Renal pelvis (tissue), 12 donors: Measurements from ENCODE around the gene MTREX. TPM values are rescaled to one million over a fixed set of nuclear protein-coding genes. Genes with fewer than 3 reads are reported as not detected.

Experiments
- DNase-seq: peaks from one replicate; pipeline ENCODE4 v3.0.0-alpha.2; 2013
- long read RNA-seq, 16 experiments: transcript quantifications; one replicate each; lab custom pipeline, GENCODE V29; 2026
- polyA plus RNA-seq, 3 donors: library from polyadenylated mRNA; unstranded; fragments of 120-200 nt; gene quantifications; one replicate each; pipeline ENCODE4 v1.2.1, GENCODE V29; 2013; ENCODE audit not compliant: insufficient read length in 3 of 3

Gene MTREX
- 100 to 1,000 TPM in 1 of 3 donors, 10 to 100 TPM in 2; 81.8 to 105 (median 82.9) TPM for polyA plus RNA-seq
- long read RNA-seq, donor 1, full-length matches to known transcripts: 8 of 233 reads
- long read RNA-seq, donor 1, partial matches to known transcripts: 195 of 233 reads
- long read RNA-seq, donor 1, other reads (novel, unspliced or antisense): 30 of 233 reads
- long read RNA-seq, donor 2, full-length matches to known transcripts: 8 of 240 reads
- long read RNA-seq, donor 2, partial matches to known transcripts: 196 of 240 reads
- long read RNA-seq, donor 2, other reads (novel, unspliced or antisense): 36 of 240 reads
- long read RNA-seq, donor 3, full-length matches to known transcripts: 3 of 9 reads
- long read RNA-seq, donor 3, partial matches to known transcripts: 6 of 9 reads
- long read RNA-seq, donor 3, other reads (novel, unspliced or antisense): 0 of 9 reads
- long read RNA-seq, donor 4, full-length matches to known transcripts: 2 of 12 reads
- long read RNA-seq, donor 4, partial matches to known transcripts: 10 of 12 reads
- long read RNA-seq, donor 4, other reads (novel, unspliced or antisense): 0 of 12 reads
- long read RNA-seq, donor 5, full-length matches to known transcripts: 2 of 81 reads
- long read RNA-seq, donor 5, partial matches to known transcripts: 33 of 81 reads
- long read RNA-seq, donor 5, other reads (novel, unspliced or antisense): 46 of 81 reads
- long read RNA-seq, donor 6, full-length matches to known transcripts: 4 of 204 reads
- long read RNA-seq, donor 6, partial matches to known transcripts: 171 of 204 reads
- long read RNA-seq, donor 6, other reads (novel, unspliced or antisense): 29 of 204 reads
- long read RNA-seq, donor 7, full-length matches to known transcripts: 2 of 196 reads
- long read RNA-seq, donor 7, partial matches to known transcripts: 117 of 196 reads
- long read RNA-seq, donor 7, other reads (novel, unspliced or antisense): 77 of 196 reads
- long read RNA-seq, donor 8, partial matches to known transcripts: 57 of 57 reads
- long read RNA-seq, donor 8, other reads (novel, unspliced or antisense): 0 of 57 reads
- long read RNA-seq, donor 9, full-length matches to known transcripts: 4 of 13 reads
- long read RNA-seq, donor 9, partial matches to known transcripts: 9 of 13 reads
- long read RNA-seq, donor 9, other reads (novel, unspliced or antisense): 0 of 13 reads
- long read RNA-seq, donor 10, full-length matches to known transcripts: 3 of 187 reads
- long read RNA-seq, donor 10, partial matches to known transcripts: 176 of 187 reads
- long read RNA-seq, donor 10, other reads (novel, unspliced or antisense): 8 of 187 reads
- long read RNA-seq, donor 11, full-length matches to known transcripts: 4 of 201 reads
- long read RNA-seq, donor 11, partial matches to known transcripts: 138 of 201 reads
- long read RNA-seq, donor 11, other reads (novel, unspliced or antisense): 59 of 201 reads
- long read RNA-seq, donor 12, full-length matches to known transcripts: 5 of 259 reads
- long read RNA-seq, donor 12, partial matches to known transcripts: 222 of 259 reads
- long read RNA-seq, donor 12, other reads (novel, unspliced or antisense): 32 of 259 reads
- long read RNA-seq, donor 13, partial matches to known transcripts: 28 of 116 reads
- long read RNA-seq, donor 13, other reads (novel, unspliced or antisense): 88 of 116 reads
- long read RNA-seq, donor 14, full-length matches to known transcripts: 7 of 14 reads
- long read RNA-seq, donor 14, partial matches to known transcripts: 7 of 14 reads
- long read RNA-seq, donor 14, other reads (novel, unspliced or antisense): 0 of 14 reads
- long read RNA-seq, donor 15, full-length matches to known transcripts: 2 of 470 reads
- long read RNA-seq, donor 15, partial matches to known transcripts: 431 of 470 reads
- long read RNA-seq, donor 15, other reads (novel, unspliced or antisense): 37 of 470 reads
- long read RNA-seq, donor 16, full-length matches to known transcripts: 6 of 222 reads
- long read RNA-seq, donor 16, partial matches to known transcripts: 91 of 222 reads
- long read RNA-seq, donor 16, other reads (novel, unspliced or antisense): 125 of 222 reads

DNA sequence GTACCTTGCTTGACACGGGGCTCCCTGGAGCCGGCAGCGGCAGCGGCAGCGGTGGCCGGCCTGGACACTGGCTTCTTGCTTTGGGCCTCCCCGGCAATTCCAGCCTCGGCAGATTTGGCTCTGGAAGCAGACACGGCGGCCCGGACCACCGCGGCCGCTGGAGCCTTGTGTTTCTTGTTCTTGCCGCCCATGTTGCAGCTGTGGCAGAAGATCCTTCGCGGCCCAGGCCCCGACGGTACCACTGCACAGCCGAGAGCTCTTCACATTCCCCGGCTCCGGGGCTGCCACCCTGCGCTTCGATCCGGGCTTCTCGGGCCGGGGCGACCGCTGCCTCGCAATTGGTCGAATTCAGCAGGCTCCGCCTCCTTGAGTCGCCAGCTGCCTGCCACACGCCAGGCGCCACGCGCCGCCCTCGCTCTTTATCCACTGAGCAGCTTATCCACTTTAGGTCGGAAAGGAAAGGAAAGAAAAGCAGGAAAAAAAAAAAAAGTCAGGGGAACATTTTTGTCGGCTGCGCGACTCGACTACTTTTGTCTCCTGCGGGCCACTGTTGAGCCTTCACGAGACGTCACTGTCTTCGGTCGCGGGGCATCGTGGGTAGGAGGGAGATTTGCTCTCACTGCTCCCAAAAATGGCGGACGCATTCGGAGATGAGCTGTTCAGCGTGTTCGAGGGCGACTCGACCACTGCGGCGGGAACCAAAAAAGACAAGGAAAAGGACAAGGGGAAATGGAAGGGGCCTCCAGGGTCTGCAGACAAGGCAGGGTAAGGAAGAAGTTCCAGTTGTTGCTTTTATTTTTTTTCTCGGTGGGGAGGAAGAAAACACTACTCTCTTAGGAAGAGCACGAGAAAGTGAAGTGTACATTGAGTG lies at the start of gene MTREX, which contains the start of gene DHX29:
MTREX (plus strand) TSS at position 607 of the 871 bp plus-strand sequence; CDS start at position 632, 25 bp downstream.
DHX29 (minus strand) TSS at position 312 of the 871 bp plus-strand sequence; CDS start at position 191, 121 bp downstream.
- peak; percentile 95 for DNase-seq

DNA sequence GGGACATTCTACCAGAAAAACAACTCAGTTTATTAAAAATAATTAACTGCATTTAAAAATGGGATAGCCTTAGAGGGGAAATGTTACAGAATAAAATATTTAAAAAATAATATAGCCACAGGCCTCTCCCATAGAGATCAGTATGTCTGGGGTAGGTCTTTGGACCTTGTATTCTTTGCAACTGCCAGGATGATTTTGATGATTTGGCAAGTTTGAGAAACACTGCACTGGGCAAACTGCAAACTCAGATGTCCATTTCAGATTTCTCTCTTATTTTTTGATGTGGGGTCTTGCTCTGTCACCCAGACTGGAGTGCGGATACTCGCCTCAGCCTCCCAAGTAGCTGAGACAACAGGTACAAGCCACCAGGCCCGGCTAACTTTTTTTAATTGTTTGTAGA lies 49.5 kb upstream of the MTREX start:
- no peak for DNase-seq

GRCh38 chr5:55276771-55277170 lies 31.0 kb upstream of the MTREX start:
- DNase-seq: no peak

DNA sequence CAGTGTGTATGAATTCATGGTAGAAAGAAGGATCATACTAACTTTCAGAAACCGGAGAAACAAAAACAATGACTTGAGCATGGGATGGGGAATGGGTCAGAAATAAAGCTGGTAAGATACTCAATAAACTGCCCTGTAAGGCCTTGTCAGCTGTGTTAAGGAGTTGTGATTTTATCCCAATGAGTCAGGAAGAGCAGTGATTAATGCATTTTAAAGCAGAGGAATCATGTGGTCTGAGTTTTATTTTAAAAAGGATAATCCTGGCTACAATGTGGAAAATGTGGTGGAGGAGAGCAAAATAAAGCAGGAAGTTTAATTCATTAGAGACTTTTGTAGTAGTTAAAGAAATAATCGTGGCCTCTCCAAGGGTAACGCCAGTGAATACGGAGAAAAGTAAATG lies 29.0 kb upstream of the MTREX start:
- DNase-seq: no peak

GRCh38 chr5:55286411-55286933 lies 21.3 kb upstream of the MTREX start:
- no peak for DNase-seq

- DNase-seq: no peak
Observed at GRCh38 chr5:55289808-55290207, 18.0 kb upstream of the MTREX start.

DNA sequence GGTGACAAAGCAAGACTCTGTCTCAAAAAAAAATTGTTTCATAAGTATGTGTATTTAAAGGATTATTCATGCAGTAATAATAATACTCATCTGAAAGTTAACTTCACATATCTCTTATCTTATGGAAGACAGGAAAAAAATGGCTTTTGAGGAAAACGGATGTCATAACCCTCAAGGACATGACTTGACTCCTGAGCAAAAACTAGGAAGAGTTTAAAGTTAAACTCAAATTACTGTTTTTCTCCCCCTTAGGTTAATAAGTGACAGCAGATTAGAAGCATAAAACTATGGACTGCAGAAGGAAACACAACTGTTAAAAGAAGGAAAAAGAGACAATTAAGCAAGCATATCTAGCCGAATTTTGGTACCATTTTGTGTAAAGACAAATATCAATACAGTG lies 16.8 kb upstream of the MTREX start:
- DNase-seq: no peak

GRCh38 chr5:55294935-55295334 lies 12.9 kb upstream of the MTREX start:
- no peak for DNase-seq

DNA sequence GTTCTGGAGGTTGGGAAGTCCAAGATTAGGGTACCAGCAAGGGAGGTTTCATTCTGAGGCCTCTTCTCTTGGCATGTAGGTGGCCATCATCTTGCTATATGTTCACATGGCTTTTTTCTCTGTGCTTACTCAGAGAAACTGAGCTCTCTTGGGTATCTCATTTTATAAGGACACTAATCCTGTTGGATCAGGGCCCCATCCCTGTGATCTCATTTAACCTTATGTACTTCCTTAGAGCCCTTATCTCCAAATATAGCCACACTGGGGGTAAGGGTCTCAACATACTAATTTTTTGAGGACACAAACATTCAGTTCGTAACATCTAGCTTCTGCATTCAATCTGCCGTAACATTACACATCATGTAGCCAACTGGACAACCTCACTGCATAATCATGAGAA lies 6.9 kb upstream of the MTREX start:
- no peak for DNase-seq

DNA sequence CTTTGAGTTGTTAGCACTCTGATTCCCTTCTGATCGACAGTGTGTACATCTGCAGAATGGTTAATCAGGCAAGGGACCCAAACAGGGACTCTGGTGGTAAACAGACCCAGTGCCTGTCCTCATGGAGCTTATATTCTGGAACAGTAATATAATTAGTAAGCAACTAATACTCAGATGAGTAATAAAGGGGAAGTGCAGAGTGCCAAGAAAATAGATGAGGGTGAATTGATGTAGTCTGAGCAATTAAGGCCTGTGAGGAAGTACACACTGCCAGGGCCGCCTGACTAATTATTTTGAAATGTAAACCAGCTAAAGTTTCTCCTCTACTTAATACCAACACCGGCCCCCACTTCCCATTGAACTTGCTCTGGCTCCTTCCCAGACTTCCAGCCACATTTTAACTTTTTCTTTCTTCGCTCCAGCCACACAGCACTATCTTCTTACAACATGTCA lies 4.5 kb upstream of the MTREX start:
- no peak for DNase-seq

DNA sequence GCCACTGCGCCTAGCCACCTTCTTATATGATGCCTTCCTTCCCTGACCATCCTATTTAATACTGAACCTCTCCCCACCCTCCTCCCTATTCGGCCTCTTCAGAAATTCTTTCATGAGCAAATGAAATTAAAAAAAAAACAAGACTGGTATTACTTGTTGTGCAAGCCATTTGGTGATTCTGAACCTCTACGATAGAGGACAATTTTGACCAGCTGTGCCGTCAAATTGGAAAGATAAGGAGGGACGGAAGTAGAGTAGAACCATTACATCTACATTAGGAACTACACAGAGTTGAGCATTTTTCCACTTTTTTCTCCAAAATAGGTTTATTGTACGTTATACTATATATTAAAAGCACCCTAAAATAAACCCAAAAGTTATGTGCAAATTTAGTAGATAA lies 3.2 kb upstream of the MTREX start:
- DNase-seq: no peak

DNA sequence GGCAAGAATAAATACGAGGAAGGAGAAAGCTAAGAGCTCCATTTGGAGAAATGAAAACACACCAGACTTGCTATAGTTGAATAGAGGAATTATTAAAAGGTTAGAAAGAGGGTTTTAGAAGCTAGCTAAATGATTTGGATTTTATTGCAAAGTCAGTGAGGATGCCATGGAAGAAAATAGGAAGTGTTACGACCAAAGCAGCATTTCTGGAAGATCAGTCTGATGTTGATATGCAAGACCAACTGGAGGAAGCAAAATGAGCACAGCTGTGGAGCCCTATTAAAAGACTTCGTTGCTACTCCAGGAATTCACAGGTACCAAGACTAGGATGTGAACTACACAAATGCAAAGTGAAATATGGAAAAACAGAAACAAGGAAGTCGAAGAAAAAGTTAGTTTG lies 2.4 kb upstream of the MTREX start:
- DNase-seq: no peak

DNA sequence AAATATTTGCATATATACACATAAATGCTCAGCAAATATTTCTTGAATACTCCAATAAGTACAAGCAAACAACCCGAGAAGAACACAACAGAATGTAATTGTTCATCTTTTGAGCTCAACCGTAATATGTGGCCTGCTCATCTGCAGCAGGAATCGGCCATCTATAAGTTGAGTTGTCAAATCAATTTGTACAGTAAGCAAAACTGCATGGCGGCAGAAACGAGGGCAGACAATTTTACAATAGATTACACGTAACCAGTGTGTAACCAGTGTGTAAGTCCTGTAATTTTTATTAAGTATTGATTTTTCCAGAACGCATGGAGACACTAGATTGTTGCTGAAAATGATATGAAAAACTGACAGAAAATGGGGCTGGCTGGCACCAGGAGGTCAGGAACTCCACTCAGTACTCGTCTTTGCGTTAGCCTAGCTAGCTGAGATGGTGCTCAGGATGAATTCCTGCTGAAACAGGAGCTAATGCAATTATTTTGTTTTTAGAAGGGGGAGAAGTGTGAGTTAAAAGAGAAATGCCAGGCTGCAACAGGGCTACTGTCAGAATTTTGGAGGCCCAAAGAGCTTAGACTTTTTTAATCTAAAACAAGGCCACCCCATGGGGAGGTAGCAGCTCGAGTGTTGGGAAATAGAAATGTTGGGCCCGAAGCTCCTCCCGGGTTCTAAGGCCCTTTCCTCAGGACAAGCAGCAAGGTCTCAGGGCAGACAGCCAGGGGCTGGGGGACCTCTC lies 977 bp upstream of the MTREX start:
- DNase-seq: no peak

- DNase-seq: no peak
Observed at GRCh38 chr5:55308254-55308836, 556 bp downstream of the MTREX start.

- DNase-seq: no peak
Observed at GRCh38 chr5:55313870-55314617, 6.3 kb downstream of the MTREX start.

- no peak for DNase-seq
Observed at GRCh38 chr5:55316289-55316688, 8.5 kb downstream of the MTREX start.

GRCh38 chr5:55316837-55317236 lies 9.0 kb downstream of the MTREX start:
- no peak for DNase-seq
